Right lobe of liver (tissue), 6 donors: ENCODE results near the gene RIPK1. TPM values are rescaled to one million over a fixed set of nuclear protein-coding genes. Genes with fewer than 3 reads are reported as not detected.
"Not testable (repeated sequence)": the region's sequence is repeated elsewhere in the genome, so short reads cannot be mapped to it uniquely, and the experiment has no call there.

ENCODE experiments used
- ATAC-seq, 4 donors: fragments of 200-7000 bp; cut with Tn5 transposase; one replicate each; pipeline ENCODE4 v1.9.1; 2020; ENCODE audit warnings: mild to moderate bottlenecking in 4 of 4, moderate library complexity in 4 of 4
- DNase-seq, 3 donors: peaks; one replicate each; pipeline ENCODE4 v3.0.0-alpha.2; 2020
- H3K27ac ChIP-seq, 3 donors: fragments of 200-600 bp; one replicate each; pipeline ENCODE4 v1.8.0; 2022
- H3K27me3 ChIP-seq, 2 donors: fragments of 200-600 bp; one replicate each; pipeline ENCODE4 v1.8.0; 2022
- H3K36me3 ChIP-seq, 4 donors: fragments of 200-600 bp; sonication (generic) in 1 of 4; one replicate each; pipeline versions ENCODE4 v1.5.1 to v1.8.0; 2017 to 2022; ENCODE audit warnings: control low read depth in 1 of 4
- H3K4me1 ChIP-seq, 4 donors: fragments of 200-600 bp; sonication (generic) in 1 of 4; one replicate each; pipeline versions ENCODE4 v1.5.1 to v1.8.0; 2017 to 2022; ENCODE audit warnings: control low read depth in 1 of 4
- H3K4me3 ChIP-seq, 3 donors: fragments of 200-600 bp; one replicate each; pipeline ENCODE4 v1.8.0; 2022
- H3K9me3 ChIP-seq, 4 donors: fragments of 200-600 bp; sonication (generic) in 1 of 4; one replicate each; pipeline versions ENCODE4 v1.5.1 to v1.8.0; 2017 to 2022; ENCODE audit warnings: control low read depth in 1 of 4
- CTCF ChIP-seq, 4 donors: fragments of 200-600 bp in 3 of 4; fragments of 450-650 bp in 1 of 4; IDR thresholded peaks; one replicate each; pipeline versions ENCODE4 v1.5.1 to v1.8.0; 2016 to 2022; ENCODE audit warnings: antibody characterized with exemption in 4 of 4, mild to moderate bottlenecking in 2 of 4
- POLR2A ChIP-seq: fragments of 450-650 bp; IDR thresholded peaks from one replicate; pipeline ENCODE4 v1.6.1; 2017; ENCODE audit warnings: antibody characterized with exemption, mild to moderate bottlenecking
- WGBS: methylation state at CpG from one replicate; pipeline ENCODE4 v1.1.6; 2018; ENCODE audit warnings: low coverage, low lambda C conversion rate; ENCODE audit not compliant: insufficient coverage; ENCODE audit errors: missing lambda C conversion rate; 5-methylcytosine and 5-hydroxymethylcytosine counted together
- intact Hi-C, 2 donors: fragments of 100-400 bp; cut with DNase I; formaldehyde crosslinking; loops; one replicate each; pipeline versions ENCODE4 v1.11.2 to v1.14.1; 2022
- total RNA-seq, 6 experiments: library from RNA; depleted of rRNA in 2 of 6; stranded (reverse); fragments of >200 nt in 2 of 6; fragmentation: NEBNext Ultra II Directional in 3 of 6; extraction: Animal tissue kit (Norgen Biotek cat#: 25700) in 3 of 6; gene quantifications; one replicate each; pipeline versions ENCODE4 v1.1.0 to v1.2.4, GENCODE V29; 2016 to 2023
- donor health status: DM: no; HTN: yes; CAD: no.
- donor health status: DM: no; HTN: no; CAD: no.
- donor health status: DM: no; HTN: no; CAD: no.
- donor health status: DM: no; HTN: yes; CAD: no.
- donor health status: DM: no; HTN: yes; CAD: no.

RIPK1 gene
- total RNA-seq, 6 experiments from 2014 or later = 13.9 to 17.6 (median 16.6) TPM

- 47% methylated on average over 2 of the region's 2 CpGs for WGBS
Measured at GRCh38 chr6:3058957-3059356, 9.3 kb upstream of the RIPK1 start.

GRCh38 chr6:3060092-3060491 lies 8.2 kb upstream of the RIPK1 start:
- not testable (repeated sequence) for H3K27me3 ChIP-seq, H3K36me3 ChIP-seq, H3K4me1 ChIP-seq, H3K4me3 ChIP-seq, H3K9me3 ChIP-seq, H3K27ac ChIP-seq, ATAC-seq, DNase-seq
- intact Hi-C loops = loop anchor here in 1 of 2 donors (5.0 kb wide), 1 partner anchor 68 kb away; no protein-coding TSS in a partner anchor
- WGBS = 94% methylated on average over 11 of the region's 11 CpGs

More at GRCh38 chr6:3058957-3059356, 9.3 kb upstream of the RIPK1 start:
- Histone ChIP-seq H3K27ac (no peak overlapping the region), H3K4me3 (no peak overlapping the region), H3K4me1 (peaks cover 0 to 3% (median 0%) of the 10 kb centered on the region in 4 donors), H3K9me3 (no peaks in the 10 kb centered on the region), H3K36me3 (no peaks in the 10 kb centered on the region), H3K27me3 (no peaks in the 10 kb centered on the region)
- intact Hi-C loops = loop anchor here in 1 of 2 donors (5.0 kb wide), 1 partner anchor 62 kb away; the partner anchor contains the start of gene NQO2
- ATAC-seq = no peak
- TF ChIP-seq POLR2A (no peak), CTCF (IDR thresholded peaks at IDR 0.05) (no peak)
- DNase-seq = no peak

DNA sequence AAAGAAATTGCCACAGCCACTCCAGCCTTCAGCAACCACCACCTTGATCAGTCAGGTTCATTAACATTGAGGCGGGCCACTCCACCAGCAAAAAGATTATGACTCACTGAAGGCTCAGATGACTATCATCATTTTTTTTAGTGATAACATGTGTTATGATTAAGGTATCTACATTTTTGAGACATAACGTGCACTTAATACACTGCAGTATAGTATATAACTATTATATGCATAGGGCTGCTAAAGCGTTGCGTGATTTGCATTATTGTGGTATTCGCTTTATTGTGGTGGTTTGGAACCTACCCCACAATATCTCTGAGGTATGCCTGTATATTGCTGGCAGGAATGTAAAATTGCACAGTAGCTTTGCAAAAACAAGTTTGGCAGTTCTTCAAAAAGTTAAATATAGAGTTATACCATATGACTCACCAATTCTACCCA lies 6.8 kb upstream of the RIPK1 start:
- Histone ChIP-seq H3K9me3 (no peaks in the 10 kb centered on the region), H3K27me3 (no peaks in the 10 kb centered on the region), H3K36me3 (no peaks in the 10 kb centered on the region), H3K4me3 (no peak overlapping the region), H3K27ac (no peak overlapping the region), H3K4me1 (peaks cover 0 to 3% (median 0%) of the 10 kb centered on the region in 4 donors)
- intact Hi-C loops = loop anchor here in 1 of 2 donors (5.0 kb wide), 1 partner anchor 69 kb away; no protein-coding TSS in a partner anchor
- no peak for TF ChIP-seq CTCF (IDR thresholded peaks at IDR 0.05)
- DNase-seq (no peak), ATAC-seq (no peak)
- 91% methylated on average over 5 of the region's 5 CpGs for WGBS

DNA sequence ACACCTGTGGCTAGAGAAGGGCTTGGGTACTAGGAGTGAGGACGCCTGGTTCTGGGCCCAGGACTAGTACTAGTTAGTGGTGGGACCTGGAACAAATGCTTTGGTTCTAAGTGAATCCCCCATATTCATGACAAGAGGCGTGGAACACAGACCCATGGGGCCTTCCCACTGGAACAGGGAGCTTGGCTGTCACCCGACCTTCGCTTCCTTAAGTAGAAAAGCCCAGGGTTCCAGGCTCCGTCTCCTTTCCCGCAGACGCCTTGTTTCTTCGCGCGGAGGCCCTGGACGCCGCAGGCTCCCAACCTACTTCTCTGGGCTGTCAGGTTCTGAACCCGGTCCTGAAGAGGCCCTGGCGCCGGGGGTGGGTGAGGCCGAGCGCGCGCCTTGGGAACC lies 5.0 kb upstream of the RIPK1 start:
- H3K9me3 ChIP-seq, H3K36me3 ChIP-seq, H3K4me1 ChIP-seq, ATAC-seq, H3K27me3 ChIP-seq, DNase-seq: not testable (repeated sequence)
- Histone ChIP-seq H3K4me3 (peak overlapping the region; percentile 64 to 91 (median 68)), H3K27ac (peak overlapping the region; percentile 76 to 84 (median 82))
- intact Hi-C loops = loop anchor here in 1 of 2 donors (5.0 kb wide), 1 partner anchor 71 kb away; no protein-coding TSS in a partner anchor
- WGBS = no CpG with 5 or more reads among the region's 19 CpGs

DNA sequence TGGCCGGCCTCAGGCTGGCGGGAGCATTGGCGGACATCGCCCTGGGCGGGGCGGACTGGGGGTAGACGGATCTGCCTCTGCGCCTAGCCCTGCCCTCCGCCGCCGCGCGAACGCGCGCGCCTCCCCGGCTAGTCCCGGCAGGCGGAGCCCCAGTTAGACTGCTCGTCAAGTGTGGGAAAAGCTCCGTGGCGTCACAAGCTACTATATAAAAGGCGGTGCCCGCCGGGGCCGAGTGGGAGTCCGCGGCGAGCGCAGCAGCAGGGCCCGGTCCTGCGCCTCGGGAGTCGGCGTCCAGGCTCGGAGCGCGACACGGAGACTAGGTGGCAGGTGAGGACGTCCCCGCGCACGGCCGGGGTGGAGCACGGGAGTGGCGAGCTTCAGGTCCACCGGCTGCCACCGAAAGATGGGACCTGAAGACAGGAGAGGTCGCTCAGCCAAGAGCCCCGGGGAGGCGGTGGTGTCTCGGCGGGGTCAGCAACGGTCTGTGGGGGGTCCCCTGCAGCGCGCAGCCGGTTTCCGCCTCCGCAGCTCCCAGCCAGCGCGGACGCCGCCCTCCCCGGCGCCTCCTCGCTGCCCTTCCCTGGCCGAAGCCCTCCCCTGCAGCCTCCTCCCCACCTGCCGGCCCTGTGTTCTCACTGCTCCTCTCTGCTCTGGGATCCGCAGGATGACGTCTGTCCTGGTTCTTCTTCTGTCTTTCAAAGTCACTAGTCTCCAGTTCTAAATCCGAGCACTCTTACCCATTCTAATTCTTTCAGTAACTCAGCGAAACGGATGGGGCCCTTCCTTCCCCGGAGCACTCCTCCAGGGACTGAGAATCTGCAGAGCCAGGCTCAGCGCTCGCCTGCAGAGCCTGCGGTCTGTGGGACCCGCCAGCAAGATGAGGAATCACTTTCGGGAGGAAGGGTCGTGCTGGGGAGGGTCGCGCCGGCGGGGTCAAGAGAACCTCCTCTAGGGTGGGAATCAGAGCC lies 4.3 kb upstream of the RIPK1 start:
- WGBS = under 1% methylated on average over 17 of the region's 85 CpGs
- no peaks in the 10 kb centered on the region for H3K36me3 ChIP-seq
- ATAC-seq = peak; percentile 89 to 95 (median 91)

More for the DNA sequence above, 4.3 kb upstream of the RIPK1 start:
- peak in 2 of 4 donors; percentile 21 to 41 for TF ChIP-seq CTCF (IDR thresholded peaks at IDR 0.05)
- peak; percentile 99 for TF ChIP-seq POLR2A
- H3K9me3 ChIP-seq = no peaks in the 10 kb centered on the region
- H3K27me3 ChIP-seq = no peaks in the 10 kb centered on the region
- peaks cover 0 to 3% (median 0%) of the 10 kb centered on the region in 4 donors for H3K4me1 ChIP-seq
- H3K4me3 ChIP-seq = peak overlapping the region; percentile 64 to 91 (median 68)
- peak overlapping the region; percentile 76 to 84 (median 82) for H3K27ac ChIP-seq
- peak; percentile 97 to 99 (median 97) for DNase-seq
- intact Hi-C loops = loop anchor here in 1 of 2 donors (5.0 kb wide), 1 partner anchor 72 kb away; no protein-coding TSS in a partner anchor
